HL-60 (cell line): Measurements from ENCODE around the gene STOML1.

Experiments used
- CTCF ChIP-seq: IDR thresholded peaks from one replicate; pipeline ENCODE4 v1.5.1; 2011; ENCODE audit warnings: low read length, control low read depth, inconsistent platforms; ENCODE audit not compliant: insufficient read depth
- POLR2AphosphoS5 ChIP-seq: IDR thresholded peaks from 2 replicates; pipeline ENCODE4 v1.6.1; 2012; ENCODE audit warnings: low read depth
- REST ChIP-seq: IDR thresholded peaks from 2 replicates; pipeline ENCODE4 v1.6.1; 2012; ENCODE audit warnings: low read depth; ENCODE audit not compliant: insufficient replicate concordance
- SPI1 ChIP-seq: IDR thresholded peaks from 2 replicates; pipeline ENCODE4 v1.6.1; 2012; ENCODE audit warnings: low read depth, mild to moderate bottlenecking, borderline replicate concordance

- TF ChIP-seq POLR2AphosphoS5 (no peak), CTCF (no peak), REST (no peak), SPI1 (no peak)
These were observed 33.3 kb upstream of the STOML1 start for GRCh38 chr15:74025436-74025835.
